Activated CD4-positive, CD25-positive, alpha-beta regulatory T cell (primary cell): Measurements from ENCODE around the gene RINT1.
A peak's percentile ranks its signal among the peaks of the same experiment; 100 is the strongest.
"Not testable (repeated sequence)": the region's sequence is repeated elsewhere in the genome, so short reads cannot be mapped to it uniquely, and the experiment has no call there.

Experiments
- DNase-seq, 4 experiments: peaks; one replicate each; lab custom pipeline; 2025; lab: John Stamatoyannopoulos, UW

Gene RINT1

DNA sequence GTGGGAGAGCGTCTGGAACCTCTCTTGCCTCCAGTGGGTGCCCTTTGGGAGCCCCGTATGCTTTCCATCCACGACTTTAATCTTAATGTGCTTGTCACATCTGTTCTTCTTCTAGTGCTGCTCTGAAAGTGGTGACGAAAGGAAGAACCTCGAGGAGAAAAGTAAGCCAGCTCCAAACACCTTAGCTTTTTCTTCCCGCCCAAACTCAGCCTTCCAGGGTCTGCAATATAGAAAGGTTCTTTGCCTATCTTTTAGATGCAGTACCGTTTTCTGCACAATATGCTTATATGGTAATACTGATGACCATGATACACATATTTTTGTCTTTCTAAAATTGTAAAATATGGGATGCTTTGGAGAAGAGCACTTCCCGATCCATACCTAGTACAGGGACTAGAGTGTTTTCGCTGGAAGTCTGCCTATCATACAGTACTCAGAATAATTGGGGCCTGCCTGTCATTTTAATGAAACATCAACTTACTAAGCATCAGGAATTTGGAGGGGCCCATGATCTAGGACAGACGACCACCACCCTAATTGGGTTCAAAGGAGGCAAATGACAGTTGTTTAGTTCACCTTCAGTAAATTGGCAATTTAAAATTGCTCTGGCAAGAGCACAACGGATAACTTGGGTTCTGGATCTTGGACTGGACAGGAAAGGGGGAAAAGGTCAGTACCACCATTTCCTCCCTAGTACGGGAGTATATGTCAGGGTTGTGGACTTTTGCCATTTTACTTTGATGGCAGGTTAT is 884 bp downstream of the RINT1 start:
- no peak for DNase-seq

DNA sequence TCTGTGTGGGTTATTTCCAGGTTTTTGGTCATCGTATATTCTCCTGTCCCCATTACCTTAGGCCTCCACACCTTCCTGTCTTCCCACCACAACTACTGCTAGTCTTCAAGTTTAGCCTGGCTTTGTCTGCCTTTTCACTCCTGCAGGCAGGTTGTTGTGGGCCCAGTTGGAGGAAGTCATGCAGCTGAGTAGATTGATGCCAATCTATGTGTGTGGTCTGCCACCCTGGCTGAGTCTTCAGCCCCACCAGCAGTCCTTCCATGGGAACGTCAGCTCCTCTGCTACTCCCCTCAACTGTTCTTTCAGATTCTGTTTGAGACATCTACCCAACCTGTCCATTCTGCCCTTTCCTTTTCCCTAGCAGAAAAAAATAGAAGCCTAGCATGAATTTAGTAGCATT is 6.3 kb downstream of the RINT1 start:
- no peak for DNase-seq

DNA sequence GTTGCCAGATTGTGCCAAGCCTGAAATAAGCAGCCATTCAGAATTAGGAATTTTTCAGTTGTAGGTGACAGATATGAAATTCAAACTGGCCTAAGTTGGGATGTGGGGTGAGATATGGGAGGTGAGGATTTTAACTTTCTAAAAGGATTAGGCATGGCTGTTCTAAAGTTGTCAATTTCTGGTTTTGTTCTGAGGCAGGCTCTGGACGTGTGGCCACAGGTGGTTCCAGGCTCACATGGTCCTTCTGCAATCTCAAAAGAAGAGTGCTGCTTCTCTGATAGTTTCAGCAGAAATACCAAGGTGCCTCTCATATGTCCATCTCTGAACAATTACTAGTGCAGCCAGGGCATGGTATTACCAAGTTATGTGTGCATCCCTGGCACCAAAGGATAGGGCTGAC is 27.9 kb downstream of the RINT1 start:
- no peak for DNase-seq

DNA sequence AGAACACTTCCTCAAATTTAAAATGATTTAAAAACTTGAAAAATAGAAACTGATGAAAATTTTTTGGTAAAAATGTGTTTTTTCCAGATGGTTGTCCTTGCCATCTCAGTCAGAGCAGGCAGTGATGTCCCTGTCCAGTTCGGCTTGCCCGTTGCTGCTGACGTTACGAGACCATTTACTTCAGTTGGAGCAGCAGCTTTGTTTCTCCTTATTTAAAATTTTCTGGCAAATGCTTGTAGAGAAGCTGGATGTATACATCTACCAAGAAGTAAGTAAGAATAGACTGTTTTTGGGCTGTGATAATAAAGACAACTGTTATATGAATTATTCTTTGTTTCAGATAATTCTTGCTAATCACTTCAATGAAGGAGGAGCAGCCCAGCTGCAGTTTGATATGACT is 33.2 kb downstream of the RINT1 start:
- no peak for DNase-seq

DNA sequence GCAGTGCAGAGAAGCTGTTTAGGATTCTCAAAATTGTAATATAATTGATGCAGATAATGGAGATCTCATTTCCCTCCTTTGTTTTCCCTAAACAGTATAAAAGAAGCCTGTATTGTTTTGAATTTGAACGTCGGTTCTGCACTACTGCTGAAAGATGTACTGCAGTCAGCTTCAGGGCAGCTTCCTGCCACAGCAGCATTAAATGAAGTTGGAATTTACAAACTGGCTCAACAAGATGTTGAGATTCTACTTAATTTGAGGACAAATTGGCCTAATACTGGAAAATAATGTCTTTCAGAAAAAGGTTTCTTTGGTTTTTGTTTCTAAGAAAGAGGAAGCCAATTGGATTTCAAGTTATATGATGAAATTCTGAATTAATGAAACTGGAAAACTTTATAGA is 35.0 kb downstream of the RINT1 start:
- DNase-seq: no peak

DNA sequence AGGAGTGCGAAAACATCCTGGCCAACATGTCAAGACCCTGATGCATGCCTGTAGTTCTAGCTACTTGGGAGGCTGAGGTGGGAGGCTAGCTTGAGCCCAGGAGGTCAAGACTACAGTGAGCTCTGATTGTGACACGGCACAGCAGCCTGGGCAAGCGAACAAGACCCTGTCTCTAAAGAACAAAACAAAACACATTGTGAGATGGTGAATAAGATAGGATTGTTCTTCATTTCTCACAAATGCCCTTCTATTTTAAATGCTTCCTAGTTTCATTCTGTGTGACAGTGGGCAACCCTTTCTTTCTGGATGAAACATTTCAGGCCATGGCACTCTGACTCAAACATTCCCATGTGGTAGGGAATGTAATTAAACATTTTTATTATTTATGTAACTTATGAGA is 35.8 kb downstream of the RINT1 start:
- DNase-seq: no peak

DNA sequence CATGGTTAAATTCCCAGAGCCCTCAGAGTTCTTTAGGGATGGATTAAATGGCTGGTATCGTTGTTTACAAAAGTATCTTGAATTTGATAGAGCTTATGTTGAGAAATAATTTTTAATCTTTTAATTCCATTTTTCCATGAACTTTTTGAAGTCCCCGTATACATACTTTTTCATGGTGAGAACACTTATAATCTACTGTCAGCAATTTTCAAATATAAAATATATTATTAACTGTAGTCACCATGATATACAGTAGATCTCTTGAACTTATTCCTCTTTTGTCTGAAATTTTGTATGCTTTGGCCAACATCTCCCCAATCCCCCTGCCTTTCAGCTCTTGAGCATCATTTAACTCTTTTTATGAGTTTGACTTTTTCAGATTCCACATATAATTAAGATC is 39.9 kb downstream of the RINT1 start:
- no peak for DNase-seq

DNA sequence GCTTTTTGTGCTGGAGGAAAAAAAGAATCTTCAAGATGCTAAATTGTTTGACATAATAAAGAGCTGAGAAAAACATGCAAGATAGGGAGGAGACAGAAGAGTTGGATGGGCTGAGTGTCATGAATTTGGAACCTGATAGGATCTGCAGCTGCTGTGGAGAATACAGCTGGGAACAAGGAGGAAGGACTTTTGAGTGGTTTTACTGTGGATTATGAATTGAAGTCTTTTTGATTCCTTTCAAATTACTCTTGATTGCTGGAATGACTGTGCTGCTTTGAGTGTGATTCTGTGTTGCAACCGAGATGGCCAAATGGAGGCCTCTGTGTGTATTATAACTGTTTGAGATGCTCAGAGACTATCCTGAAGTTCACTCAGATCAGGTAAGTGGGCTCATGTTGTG is 45.2 kb downstream of the RINT1 start:
- no peak for DNase-seq

DNA sequence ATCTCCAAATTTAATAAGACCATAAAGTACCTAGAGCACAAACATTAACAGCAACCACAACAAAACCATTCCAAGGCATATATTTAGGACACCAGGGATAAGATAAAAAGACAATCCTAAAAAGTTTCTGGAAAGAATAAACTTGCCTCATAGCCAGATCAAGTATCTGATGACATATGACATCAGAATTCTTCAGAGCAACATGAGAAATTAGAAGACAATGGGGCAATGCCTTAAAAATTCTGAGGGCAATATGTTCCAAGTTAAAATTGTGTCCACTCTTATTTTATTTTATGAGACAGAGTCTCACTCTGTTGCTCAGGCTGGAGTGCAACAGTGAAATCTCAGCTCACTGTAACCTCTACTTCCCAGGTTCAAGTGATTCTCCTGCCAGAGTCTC is 46.5 kb downstream of the RINT1 start:
- DNase-seq: no peak

DNA sequence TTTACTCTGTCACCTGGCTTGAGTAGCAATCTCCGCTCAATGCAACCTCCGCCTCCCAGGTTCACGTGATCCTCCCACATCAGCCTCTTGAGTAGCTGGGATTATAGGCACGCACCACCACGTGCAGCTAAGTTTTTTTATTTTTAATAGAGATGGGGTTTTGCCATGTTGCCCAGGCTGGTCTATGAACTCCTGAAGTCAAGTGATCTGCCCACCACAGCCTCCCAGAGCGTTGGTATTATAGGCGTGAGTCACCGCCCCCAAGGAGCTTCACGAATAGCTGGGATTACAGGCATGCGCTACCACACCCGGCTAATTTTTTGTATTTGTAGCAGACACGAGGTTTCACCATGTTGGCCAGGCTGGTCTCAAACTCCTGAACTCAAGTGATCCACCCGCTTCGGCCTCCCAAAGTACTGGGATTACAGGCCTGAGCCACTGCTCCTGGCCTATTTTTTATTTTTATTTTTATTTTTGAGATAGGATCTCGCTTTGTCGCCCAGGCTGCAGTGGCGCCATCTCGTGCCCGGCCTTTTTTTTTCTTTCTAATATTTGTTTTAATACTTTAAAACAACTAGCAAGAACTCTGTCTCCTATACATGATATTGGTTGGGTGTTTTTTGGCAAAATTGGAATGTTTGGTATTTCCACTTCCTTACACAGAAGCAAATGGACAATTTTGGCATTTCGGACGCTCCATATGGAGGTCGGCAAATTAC is 48.2 kb downstream of the RINT1 start:
- DNase-seq: no peak

DNA sequence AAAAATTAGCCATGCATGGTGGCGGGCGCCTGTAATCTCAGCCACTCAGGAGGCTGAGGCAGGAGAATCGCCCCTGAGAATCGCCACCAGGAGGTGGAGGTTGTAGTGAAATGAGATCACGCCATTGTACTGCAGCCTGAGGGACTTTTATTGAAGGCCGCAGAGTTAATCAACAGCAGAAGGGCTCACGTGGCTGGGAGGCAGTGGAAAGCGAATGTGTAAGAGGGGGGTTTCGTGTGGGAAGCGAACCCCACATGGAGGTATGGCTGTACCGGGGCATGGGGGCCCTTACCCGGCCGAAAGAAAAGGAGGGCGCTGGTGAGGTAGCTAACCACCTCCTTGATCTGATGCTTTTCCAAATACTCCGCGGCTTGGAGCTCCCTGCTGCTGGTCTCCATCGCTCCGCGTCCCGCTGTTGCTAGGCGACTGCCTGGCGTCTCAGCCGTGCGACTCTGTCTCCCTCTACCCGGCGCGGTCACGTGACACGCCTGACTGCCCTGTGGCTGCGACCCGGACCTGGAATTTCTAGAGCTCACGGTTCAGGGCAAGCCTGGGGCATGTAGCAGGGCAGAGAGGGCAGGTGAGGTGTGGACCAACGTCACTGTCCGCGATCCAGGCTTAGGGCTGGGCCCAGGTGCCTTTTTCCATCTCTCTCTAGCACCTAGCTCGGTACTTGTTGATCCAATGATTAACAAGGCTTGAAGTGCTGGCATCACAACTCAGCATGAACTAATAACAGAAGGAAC is 49.2 kb downstream of the RINT1 start, which contains the start of gene EFCAB10:
Gene EFCAB10, minus strand, starts transcription at position 428 of the 746 bp plus-strand sequence. Its CDS starts 30 bp downstream, at position 398.
- peak in 2 of 4 experiments; percentile 8 to 12 for DNase-seq

DNA sequence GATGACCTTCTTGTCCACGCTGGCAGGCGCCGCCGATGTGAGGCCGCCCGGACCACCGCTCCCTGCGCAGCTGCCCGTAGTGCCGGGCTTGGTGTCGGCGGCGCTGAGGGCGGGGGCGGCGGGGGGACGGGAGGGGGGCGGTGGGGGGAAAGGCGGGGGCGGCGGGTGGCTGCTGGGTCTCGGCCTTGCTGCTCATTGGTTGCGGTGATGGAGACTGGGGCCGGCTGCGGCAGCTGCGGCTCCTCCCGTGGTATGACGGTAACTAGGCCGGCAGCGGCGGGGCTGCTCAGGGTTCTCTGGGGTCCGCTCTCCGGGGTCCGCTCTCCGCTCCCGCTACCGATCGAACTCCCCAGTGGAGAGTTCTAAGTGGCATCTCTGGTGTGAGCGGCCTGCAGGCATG is 51.1 kb downstream of the RINT1 start:
- no peak for DNase-seq

DNA sequence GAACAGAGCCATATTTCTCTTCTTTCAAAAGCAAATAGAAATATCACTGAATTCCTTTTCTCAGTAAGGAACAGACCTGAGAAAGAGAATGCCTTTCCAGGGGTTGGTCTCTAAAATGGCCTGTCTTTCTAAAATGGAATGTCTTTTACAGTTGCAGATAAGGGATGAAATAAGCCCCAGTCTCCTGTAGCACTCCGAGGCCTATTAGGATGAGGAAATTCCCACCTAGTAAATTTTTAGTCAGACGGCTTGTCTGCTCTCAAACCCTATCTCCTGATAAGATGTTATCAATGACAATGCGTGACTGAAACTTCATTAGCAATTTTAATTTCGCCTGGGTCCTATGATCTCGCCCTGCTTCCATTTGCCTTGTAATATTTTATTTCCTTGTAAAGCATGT is 52.2 kb downstream of the RINT1 start:
- DNase-seq: no peak

DNA sequence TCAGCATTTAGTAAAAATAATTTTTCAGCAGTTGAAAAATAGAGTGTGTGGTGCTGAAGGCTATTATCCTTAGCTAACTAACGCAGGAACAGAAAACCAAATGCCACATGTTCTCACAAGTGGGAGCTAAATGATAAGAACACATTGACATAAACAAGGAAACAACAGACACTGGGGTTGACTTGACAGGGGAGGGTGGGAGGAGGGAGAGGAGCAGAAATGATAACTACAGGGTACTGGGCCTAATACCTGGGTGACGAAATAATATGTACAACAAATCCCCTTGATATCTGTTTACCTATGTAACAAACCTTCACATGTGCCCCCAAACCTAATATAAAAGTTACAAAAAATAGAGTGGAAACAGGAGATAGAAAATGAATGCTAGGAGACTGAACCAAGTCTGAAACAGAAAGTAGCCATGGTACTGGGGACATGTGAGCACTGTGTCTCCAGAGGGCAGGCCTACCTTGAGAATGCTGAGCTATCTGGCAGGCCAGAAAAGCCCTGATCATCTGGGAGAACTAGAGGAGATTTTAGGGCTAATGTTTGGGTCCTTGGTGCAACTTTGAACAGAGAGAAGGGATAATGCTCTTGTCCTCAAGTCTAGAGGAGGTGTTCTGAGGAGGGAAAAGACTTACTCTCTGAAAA is 54.0 kb downstream of the RINT1 start:
- DNase-seq: no peak

DNA sequence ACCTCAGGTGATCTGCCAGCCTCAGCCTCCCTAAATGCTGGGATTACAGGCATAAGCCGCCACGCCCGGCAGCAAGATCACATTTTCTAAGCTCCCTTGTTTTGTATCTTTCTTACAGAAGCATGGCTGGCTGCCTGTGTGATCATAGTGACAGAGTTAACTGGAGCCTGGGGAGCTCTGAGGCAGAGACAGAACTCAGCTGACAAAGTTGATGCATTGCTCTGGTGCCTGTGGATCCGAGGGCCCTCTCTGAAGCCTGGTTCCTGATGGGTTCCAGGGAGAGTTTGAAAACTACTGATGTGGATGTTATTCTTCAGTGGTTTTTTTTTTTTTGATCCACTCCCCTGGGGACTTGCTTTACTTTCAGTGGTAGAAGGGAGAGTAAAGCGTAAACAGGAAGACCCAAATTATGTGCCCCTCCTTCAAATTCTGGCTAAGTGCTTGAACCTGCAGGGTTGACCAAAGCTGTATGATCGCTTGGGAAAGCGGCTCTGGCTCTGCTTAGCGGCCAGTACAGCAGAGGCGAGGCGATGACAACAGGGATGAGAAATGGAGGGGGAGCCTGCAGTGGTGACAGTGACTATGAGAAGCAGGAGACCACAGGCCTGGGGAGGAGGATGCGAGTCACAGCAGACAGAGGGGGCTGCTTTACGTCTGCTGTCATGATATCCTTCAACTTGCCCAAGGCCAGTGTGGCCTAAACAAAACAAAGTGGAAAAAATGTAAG is 56.1 kb downstream of the RINT1 start:
- no peak for DNase-seq

DNA sequence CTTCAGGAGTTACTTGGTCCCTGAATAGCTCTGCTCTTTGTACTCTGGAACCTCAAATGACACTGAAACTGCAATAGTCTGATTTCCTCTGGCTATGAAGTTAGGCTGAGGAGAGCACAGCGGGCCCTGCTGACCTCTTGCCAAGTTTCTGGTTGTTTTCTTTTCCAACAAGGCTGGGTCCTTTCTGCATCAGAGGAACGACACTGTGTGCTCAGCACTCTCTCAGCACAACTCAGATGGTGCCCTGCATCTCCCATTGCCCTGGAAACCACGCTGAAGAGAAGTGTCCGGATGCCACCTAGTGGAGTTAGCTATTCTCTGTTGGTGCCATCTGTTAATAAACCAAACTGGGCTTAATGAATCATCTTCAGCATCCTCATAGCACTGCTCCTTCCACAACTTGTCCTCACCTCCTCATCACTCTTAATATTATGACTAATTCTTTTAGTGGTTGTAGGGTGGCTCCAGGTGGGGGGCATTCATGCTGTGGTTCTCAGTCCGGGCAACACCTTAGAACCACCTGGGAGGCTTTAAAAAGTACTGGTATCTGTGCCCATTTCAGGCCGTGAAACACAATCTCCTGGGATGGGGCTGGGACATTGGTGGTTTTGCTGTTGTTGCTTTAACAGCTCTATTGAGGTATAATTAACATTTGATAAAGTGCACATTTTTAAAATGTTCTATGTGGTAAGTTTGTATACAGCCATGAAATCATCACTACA is 57.5 kb downstream of the RINT1 start:
- DNase-seq: peak in 2 of 4 experiments; percentile 5 to 29

DNA sequence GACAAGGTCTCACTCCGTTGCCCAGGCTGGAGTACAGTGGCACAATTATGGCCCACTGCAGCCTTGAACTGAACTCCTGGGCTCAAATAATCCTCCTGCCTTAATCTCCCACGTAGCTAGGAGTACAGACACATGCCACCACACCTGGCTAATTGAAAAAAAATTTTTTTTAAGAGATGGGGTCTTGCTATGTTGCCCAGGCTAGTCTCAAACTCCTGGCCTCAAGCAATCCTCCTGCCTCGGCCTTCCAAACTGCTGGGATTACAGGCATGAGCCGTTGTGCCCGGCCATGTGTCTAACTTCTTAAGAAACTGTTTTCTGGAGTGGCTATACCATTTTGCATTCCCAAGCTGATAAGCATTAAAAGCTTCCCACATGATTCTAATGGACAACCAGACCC is 58.8 kb downstream of the RINT1 start:
- DNase-seq: no peak

DNA sequence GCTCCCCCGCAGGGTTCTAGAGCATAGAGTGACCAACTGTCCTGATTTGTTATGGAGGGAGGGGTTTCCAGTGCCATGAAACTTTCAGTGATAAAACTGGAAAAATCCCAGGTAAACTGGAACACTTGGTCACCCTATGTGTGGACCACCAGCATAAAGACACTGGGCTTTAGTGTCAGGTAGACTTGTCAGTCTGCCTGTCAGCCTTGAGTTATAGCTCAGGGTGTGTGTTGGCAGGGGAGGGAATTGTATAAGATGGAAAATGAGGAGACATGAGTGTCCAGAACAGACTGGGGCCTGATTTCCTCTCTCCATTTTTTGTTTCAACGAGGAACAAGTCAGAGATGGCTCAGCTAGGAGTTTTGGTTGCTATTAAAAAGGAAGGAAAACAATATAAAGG is 59.5 kb downstream of the RINT1 start:
- no peak for DNase-seq

DNA sequence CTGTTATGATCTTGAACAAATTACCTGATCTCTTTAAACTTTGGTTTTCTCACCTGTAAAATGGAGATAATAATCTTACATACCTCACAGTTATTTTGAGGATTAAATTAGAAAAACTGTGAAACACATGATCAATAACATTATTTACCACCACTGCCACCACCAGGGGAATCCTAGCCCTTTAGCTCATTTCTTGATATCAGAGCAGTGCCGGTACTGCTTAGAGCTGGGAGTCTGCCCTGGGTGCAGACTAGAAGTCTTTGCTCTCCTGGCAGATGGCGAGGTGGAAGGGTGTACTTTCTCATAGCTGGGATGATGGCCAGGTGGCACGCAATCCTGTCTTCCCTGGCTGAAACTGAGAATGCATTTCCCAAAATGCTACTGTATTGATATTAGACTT is 62.0 kb downstream of the RINT1 start:
- DNase-seq: no peak

DNA sequence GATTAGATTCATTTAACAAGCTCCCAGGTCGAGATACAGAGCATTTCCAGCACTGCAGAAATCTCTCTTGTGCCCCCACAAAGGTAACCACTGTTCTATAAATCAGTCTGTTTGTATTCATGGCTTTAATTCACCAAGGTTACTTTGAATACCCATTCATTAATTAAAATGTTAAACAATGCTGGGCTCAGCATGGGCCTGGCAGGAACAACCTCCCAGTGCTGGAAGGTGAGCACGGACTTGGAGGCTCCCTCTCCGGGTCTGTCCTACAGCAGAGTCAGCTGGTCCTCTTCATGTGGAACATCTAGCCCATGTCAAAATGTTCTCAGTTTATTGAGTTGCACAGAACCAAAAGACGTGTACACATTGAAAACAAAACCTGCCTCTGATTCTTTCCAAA is 64.9 kb downstream of the RINT1 start:
- no peak for DNase-seq

DNA sequence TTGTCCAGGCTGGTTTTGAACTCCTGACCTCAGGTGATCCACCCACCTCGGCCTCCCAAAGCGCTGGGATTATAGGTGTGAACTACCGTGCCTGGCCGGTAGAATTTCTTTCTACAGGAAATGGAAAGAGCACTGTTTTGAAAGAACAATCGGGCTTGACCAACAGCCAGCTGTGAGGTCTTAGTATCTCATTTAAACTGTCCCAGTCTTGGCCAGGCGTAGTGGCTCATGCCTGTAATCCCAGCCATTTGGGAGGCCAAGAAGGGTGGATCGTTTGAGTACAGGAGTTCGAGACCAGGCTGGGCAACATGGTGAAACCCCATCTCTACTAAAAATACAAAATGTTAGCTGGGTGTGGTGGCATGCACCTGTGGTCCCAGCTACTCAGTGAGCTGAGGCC is 67.1 kb downstream of the RINT1 start:
- not testable (repeated sequence) for DNase-seq
